Stimulated activated CD8-positive, alpha-beta memory T cell treated with anti-CD3 and anti-CD28 coated beads, Interleukin-15, amount 100 ng/mL, for 4 hours (primary cell): ENCODE results near the gene FRAS1.
"Not testable (repeated sequence)": the region's sequence is repeated elsewhere in the genome, so short reads cannot be mapped to it uniquely, and the experiment has no call there.

Experiments
- DNase-seq, 2 donors: peaks; one replicate each; pipeline ENCODE4 v3.0.0-alpha.2; 2020; ENCODE audit warnings: low read depth in 2 of 2

FRAS1 gene

DNA sequence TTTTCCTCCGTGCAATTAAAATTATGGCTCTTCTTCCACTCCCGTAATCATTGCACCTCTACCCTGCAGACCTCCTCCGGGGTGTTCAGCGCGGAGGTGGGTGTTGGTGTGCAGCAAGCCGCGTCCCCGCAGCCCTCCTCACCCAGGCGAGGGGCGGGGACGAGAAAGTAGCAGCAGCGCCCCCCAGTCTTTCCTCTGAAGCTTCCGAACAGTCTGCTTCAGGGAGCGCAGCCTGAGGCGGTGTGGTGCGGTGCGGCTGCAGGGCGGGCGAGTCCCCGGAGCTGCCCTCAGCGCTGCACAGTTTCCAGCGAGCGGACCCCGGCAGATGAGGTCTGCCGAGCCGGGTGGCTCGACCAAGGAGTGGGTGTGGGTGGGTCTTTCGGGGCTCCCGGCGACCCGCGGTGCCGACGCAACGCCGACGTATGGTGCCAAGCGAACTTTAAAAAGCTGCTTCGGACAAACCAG, at the start of gene FRAS1:
TSS of gene FRAS1 (plus strand) at position 189 of the 465 bp plus-strand sequence. CDS start 687 bp downstream, outside the sequence.
- no peak for DNase-seq

GRCh38 chr4:78011003-78011402, 46.1 kb upstream of the FRAS1 start:
- not testable (repeated sequence) for DNase-seq

GRCh38 chr4:78014889-78015886, 41.9 kb upstream of the FRAS1 start:
- no peak for DNase-seq

- no peak for DNase-seq
Measured at GRCh38 chr4:78018271-78019049, 38.7 kb upstream of the FRAS1 start.

- DNase-seq: no peak
Measured at GRCh38 chr4:78019414-78019813, 37.7 kb upstream of the FRAS1 start.

DNA sequence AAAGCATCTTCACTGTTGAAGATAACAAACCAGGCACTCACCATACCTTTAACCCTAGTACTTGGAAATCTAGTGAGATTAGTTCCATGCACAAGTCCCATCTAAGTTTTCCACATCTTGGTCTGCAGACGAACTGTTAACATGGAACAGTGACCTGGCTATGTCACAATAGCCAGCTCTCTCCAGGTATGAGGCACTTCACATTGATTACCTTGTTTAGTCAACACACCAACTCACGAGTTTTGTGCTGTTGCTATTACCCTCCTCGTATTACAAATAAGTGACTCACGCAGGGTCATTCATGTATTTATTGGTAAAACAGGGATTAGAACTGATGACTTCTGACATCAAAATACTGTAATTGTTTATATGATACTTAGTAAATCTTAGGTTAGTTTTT, 36.4 kb upstream of the FRAS1 start:
- DNase-seq: no peak

DNA sequence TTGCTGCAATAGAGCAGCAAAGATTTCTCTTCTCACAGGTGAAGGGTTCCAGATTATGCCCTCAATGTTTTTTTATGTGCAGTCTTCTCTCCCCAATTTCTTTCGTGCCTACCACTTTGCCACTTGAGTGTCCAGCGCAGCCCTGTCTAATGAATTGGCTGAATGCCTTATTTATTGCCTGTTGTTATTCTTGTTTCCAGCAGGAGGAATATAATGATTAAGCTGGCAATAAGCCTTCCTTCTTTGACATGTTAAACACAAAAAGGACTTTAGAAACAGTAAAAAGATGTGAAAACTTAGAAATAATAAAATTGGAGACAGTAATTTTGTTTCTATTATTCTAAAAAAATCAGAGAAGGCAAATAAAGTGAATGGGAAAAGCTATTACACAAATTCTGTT, 34.6 kb upstream of the FRAS1 start:
- no peak for DNase-seq

DNA sequence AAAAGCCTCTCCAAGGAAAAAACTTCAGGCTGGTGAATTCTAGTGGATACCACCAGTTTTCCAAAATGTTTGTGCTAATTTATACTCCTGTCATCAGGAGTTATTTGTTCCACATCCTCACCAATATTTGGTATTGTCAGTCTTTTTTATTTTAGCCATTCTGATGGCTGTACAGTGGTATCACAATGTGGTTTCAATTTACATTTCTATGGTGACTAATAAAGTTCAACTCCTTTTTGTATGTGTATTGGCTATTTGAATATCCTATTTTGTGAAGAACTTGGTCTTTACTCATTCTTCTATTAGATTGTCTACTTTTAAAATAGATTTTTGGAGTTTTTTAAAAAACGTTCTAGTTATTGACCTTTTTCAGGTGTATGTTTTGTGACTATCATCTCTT, 33.0 kb upstream of the FRAS1 start:
- no peak for DNase-seq

DNA sequence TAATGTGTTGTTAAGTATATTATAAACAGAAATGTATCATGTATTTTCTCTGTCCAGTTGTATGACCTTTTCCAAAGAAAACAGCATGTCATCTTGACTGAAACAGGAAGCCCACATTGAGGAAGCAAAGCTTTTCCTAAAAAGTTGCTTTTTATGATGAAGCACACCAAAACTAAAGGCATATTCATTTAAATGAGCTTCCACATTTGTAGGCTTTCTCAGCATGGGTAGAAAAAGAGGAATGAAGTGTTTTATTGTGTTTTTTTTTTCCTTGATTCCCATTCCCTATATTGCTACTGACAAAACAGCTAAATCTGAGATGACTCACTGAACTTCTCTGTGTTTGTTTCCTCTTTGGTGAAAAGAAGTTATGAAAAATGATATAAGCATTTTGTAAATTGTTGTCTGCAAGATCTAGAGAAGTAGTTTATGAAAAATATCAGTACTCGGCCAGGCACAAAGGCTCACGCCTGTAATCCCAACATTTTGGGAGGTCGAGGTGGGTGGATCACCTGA, 32.5 kb upstream of the FRAS1 start:
- no peak for DNase-seq

GRCh38 chr4:78031417-78031950, 25.6 kb upstream of the FRAS1 start:
- no peak for DNase-seq

- no peak for DNase-seq
Measured at GRCh38 chr4:78032446-78032845, 24.7 kb upstream of the FRAS1 start.

DNA sequence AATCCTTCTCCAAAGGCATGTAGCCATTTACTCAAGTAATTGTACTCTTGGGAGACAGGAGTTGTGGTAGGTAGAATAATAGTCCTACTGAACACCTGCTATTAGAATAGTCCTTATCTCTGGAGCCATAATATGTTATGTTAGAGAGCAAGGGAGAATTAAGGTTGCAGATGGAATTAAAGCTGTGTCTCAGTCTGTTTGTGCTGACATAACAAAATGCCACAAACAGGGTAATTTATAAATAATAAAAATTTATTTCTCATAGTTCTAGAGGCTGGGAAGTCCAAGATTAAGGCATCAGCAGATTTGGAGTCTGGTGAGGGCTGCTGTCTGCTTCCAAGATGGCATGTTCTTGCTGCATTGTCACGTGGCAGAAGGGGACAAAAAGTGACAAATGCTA, 24.2 kb upstream of the FRAS1 start:
- no peak for DNase-seq

- DNase-seq: no peak
Measured at GRCh38 chr4:78033861-78034260, 23.3 kb upstream of the FRAS1 start.

DNA sequence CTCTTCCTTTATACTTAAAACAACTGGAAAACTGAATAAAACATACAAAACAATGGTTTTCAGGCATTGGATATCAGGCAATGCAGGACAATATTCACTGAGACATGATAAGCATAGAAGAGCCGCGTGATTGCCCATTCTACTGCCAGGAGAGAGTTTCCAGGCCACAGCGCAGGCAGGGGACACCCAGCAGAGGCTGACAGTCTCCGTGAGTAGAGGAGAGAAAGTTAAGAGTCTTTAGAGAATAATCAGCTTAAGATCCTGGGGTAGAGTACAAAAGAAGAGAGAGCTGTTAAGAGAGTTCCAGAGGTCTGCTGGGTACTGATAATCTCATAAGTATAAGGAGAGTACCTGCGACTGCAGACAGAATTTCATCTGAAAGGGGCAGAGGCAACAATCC, 18.4 kb upstream of the FRAS1 start:
- no peak for DNase-seq

- no peak for DNase-seq
Measured at GRCh38 chr4:78039678-78040077, 17.4 kb upstream of the FRAS1 start.

DNA sequence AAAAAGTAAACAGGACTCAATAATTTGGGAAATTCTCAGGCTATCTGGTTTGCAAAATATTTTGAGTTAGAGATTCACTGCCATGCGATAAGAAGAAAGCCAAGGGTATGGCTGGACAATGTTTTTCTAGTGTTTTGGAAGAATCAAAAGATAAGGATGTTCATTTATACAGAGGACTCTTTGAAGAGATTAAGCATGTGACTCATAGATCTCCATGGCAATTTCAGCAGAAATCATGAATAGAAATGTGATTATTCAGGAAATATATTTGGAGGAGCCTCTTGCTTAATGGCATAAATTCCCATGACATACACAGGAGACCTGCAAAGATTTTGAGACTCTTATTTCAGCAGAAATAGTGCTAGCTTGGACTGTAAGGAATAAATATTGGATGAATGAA, 16.7 kb upstream of the FRAS1 start:
- no peak for DNase-seq

- DNase-seq: no peak
Measured at GRCh38 chr4:78047366-78047765, 9.8 kb upstream of the FRAS1 start.

DNA sequence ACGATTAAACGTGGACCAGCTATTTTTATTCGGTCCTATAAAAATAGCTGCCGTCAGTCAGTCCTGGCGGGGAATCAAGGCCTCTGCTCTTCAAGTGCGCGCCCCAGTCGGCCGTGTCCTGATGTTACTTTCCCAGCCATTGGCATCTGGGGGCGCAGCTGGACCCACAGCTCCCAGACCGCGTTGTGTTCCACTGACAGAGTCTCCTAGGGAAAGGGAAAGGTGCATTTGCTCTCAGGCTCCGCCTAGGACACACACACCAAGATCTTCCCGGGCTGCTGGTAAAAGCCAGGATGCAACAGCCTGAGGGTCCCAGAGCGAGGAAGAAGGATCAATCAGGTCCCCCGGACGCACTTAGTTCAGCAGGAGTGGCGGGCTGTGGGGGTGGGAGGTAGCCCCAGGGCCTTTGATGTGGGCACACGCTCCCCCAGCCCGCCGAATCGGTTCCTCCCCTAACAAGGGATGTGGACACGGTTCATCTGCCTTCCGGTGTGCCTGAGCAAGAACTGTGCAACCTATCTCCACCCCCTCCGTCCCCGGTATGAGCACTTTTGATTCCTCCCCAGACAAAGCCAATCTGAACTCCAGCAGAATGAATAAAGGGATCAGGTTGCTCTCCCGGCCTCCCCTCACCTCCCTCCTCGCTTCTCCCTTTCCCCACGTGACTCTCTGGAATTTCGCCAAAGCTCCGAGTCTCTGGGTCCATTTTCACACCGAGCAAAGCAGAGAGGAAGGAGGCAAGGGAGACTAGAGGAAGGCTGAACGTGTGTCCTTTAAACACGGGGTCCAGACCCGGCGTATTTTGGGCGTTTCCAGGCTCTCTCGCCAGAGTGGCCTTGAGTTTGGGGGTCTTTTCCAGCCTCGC, 626 bp upstream of the FRAS1 start:
- DNase-seq: no peak

DNA sequence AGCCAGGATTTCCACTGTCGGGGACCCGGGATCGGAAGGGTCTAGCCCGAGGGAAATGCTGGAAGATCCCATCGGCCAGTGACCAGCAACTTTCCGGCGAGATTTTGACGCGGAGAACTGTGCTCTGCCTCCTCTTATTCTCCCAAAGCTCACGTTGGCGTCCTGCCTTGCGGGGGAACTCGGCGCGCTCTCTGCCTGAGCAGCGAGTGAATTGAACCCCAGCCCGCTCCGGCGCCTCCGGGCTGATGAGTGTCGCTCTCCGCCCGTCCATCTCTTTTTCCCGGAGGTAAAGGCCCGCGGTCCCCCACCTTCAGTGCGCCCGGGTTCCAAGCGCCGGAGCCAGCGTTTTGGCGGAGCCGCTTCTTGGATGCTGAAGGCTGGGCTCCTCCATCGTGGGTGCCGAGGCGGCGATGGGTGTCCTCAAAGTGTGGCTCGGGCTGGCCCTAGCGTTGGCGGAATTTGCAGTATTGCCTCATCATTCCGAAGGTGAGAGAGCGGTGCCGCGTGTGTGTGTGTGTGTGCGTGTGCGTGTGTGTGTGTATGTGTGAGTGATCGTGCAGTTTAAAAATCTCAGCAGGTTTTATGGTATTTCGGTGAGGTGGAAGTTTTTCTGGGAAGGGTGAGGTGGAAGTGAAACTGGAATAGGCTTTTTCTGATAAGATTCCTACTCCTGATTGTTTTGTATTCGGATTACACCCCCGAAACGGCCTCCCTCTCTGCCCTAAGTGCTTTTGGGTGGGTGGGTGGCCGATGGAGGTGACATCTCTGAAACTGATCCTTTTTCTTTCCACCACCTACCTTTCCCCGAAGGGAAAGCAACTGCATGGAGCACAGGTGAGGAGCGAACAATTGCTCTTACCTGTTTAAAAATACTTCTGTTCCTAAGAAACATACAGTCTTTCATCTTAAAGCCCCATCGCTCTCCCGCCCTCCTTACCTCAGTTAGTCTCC, 752 bp downstream of the FRAS1 start:
- no peak for DNase-seq
